Transverse colon (tissue), 3 donors: ENCODE data around the gene TMEM164.

ENCODE experiments used
- EP300 ChIP-seq: sonication (generic); formaldehyde crosslinking; IDR thresholded peaks from one replicate; pipeline ENCODE4 v1.6.1; 2017; ENCODE audit warnings: antibody characterized with exemption, low read depth
- POLR2A ChIP-seq: fragments of 450-650 bp; IDR thresholded peaks from one replicate; pipeline ENCODE4 v1.6.1; 2016; ENCODE audit warnings: antibody characterized with exemption, mild to moderate bottlenecking, moderate library complexity
- TF ChIP-seq, protein P1 (sequence below), 5 experiments: fragments of 200-600 bp in 3 of 5; fragments of 450-650 bp in 2 of 5; sonication (generic) in 3 of 5; IDR thresholded peaks; 1 replicate in 2 of 5; 2 replicates in 3 of 5; pipeline ENCODE4 v1.5.1; 2016 to 2017; ENCODE audit warnings: antibody characterized with exemption in 5 of 5, inconsistent platforms in 3 of 5, mild to moderate bottlenecking in 2 of 5, moderate library complexity in 1 of 5

DNA sequence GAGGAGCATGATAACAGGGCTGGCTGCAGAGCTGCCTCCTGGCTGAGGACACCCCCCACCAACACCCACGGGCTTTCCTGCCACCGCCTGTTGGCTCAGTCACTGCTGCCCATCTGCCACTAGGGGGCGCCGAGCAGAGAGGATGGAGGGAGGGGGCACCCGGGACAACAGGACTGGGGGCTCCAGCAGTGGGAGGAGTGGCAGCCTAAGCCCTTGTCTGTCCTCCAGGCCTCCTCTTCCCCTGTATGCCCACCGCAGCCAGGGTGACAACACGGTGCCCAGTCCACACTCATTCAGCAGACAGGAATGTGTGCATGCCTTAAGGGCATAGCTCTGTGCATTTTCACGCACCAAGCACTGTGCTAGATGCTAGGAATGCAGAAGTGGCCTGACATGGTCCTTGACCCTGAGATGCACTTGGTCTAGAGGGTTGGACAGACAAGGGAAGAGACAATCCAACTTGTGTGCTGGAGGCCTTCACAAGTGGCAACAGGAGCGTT, 165.1 kb downstream of the TMEM164 start:
- TF ChIP-seq POLR2A: no peak
- TF ChIP-seq, protein P1, sequence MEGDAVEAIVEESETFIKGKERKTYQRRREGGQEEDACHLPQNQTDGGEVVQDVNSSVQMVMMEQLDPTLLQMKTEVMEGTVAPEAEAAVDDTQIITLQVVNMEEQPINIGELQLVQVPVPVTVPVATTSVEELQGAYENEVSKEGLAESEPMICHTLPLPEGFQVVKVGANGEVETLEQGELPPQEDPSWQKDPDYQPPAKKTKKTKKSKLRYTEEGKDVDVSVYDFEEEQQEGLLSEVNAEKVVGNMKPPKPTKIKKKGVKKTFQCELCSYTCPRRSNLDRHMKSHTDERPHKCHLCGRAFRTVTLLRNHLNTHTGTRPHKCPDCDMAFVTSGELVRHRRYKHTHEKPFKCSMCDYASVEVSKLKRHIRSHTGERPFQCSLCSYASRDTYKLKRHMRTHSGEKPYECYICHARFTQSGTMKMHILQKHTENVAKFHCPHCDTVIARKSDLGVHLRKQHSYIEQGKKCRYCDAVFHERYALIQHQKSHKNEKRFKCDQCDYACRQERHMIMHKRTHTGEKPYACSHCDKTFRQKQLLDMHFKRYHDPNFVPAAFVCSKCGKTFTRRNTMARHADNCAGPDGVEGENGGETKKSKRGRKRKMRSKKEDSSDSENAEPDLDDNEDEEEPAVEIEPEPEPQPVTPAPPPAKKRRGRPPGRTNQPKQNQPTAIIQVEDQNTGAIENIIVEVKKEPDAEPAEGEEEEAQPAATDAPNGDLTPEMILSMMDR (IDR thresholded peaks at IDR 0.05): peak; percentile 17 to 55 (median 36)
- TF ChIP-seq EP300: no peak
